NCI-H2107 treated with DMSO at 0.1 percent for 48 hours (cell line): ENCODE measurements around the gene AP1M2.

ENCODE experiments used
- DNase-seq: peaks from one replicate; lab custom pipeline; 2025; ENCODE audit not compliant: unreplicated experiment; lab: John Stamatoyannopoulos, UW

The AP1M2 gene

DNA sequence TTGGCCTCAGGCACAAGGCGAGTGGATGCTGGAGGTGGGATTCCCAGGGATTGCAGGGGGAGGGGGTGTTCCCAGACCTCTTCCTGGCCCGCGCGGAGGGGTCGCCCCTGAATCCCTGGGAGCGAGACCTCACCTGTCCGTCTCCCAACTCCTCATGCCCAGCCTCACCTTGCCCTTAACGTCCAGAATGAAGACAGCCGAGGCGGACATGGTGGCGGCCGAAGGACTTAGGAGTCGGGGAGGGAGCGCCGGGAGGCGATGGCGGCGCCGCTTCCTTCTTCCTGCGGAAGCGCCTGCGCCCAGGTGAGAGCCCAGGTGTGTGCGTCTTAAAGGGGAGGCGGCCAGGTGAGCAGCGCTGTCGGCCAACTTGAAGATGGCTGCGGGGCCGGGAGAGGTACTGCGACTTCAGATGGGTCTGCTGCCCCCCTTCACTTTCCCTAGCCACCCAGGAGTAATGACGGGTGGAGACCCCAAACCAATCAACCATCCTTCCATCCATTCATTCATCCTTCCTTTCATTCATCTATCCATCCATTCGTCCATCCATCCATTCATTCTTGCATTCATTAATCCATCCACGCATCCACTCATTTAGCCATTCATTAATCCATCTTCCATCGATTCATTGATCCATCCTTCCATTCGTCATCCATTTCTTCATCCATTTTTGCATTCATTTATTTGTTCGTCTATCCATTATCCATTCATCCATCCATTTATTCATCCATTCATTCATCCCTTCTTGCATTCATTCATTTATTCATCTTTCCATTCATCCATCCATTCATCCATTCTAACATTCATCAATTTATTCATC, at the start of gene AP1M2:
Gene AP1M2, minus strand, starts transcription at position 291 of the 817 bp plus-strand sequence. Its CDS starts 81 bp downstream, at position 210.
- DNase-seq, result no peak

DNA sequence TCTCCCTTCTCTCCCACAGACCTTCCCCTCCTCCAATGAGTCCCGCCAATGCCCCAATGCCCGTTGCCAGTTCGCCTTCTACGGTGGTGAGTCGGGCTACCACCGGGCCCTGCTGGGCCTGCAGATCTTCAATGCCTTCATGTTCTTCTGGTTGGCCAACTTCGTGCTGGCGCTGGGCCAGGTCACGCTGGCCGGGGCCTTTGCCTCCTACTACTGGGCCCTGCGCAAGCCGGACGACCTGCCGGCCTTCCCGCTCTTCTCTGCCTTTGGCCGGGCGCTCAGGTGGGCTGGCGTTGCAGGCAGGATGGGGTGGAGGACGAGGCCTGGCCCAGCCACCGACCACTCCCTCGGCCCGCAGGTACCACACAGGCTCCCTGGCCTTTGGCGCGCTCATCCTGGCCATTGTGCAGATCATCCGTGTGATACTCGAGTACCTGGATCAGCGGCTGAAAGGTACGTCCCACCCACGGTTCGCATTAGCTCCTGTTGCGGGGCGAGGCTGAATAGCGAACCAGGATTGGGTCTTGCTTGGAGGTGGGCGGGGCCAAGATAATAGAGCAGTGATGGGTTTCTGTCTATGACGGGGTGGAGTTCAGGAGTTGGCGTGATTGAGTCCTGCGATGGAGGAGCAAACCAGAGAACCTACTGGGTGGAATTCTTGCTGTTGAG, 49.3 kb upstream of the AP1M2 start:
- DNase-seq, result no peak

DNA sequence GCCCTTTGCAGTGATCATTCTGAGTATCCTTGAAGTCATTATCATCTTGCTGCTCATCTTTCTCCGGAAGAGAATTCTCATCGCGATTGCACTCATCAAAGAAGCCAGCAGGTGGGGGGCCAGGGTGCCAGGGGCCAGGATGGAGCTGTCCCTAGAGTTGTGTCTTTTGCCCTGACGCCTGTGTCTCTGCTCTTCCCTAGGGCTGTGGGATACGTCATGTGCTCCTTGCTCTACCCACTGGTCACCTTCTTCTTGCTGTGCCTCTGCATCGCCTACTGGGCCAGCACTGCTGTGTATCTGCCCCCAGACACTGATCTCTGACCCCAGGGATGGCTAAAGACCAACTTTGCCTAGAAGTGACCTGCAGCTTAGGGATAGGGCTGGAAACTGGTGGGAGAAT, 47.9 kb upstream of the AP1M2 start:
- no peak for DNase-seq

DNA sequence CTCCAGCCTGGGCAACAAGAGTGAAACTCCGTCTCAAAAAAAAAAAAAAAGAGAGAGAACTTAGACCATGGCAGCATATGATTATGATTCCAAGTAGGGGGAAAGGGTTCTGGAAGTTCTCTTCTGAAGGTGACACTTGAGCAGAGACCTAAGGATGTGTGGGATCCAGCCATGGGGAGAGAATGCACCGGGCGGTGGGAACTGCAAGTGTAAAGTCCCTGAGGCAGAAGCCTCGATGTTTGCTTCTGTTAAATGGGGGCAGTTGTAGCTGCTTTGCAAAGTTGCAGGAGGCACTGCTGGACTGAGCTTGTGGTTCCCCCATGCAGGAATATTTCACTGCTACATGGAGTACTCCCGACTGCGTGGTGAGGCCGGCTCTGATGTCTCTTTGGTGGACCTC, 47.3 kb upstream of the AP1M2 start:
- no peak for DNase-seq

DNA sequence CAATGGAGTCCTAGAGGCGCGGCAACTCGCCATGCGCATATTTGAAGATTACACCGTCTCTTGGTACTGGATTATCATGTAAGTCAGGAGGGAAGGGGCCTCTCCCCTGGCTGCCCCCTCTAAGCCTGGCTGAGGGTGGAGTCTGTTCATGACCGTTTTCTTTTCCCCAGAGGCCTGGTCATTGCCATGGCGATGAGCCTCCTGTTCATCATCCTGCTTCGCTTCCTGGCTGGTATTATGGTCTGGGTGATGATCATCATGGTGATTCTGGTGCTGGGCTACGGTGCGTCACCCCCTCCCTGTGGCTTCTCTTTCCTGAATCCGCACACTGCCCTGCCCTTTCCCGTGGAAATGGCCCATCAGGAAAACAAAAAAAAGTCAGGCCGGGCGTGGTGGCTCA, 44.8 kb upstream of the AP1M2 start:
- no peak for DNase-seq

DNA sequence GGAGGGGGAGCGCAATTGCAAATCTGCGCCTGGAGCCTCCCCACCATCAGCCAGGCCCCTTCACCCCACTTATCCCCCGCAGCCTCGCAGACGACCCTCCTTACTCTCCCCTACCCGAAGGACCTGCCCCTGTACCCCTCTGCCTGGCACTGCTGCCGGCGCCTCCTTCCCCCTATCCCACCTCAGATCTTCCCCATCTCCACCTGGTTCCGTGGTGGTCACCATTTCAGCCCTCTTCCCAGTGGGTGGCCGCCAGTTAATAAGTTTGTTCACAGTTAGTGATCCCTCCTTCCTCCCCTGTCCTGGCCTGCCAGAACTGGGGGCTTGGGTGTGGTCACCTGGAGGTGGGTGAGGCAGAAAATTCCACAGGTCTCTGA, 38.6 kb upstream of the AP1M2 start:
- DNase-seq, result no peak

DNA sequence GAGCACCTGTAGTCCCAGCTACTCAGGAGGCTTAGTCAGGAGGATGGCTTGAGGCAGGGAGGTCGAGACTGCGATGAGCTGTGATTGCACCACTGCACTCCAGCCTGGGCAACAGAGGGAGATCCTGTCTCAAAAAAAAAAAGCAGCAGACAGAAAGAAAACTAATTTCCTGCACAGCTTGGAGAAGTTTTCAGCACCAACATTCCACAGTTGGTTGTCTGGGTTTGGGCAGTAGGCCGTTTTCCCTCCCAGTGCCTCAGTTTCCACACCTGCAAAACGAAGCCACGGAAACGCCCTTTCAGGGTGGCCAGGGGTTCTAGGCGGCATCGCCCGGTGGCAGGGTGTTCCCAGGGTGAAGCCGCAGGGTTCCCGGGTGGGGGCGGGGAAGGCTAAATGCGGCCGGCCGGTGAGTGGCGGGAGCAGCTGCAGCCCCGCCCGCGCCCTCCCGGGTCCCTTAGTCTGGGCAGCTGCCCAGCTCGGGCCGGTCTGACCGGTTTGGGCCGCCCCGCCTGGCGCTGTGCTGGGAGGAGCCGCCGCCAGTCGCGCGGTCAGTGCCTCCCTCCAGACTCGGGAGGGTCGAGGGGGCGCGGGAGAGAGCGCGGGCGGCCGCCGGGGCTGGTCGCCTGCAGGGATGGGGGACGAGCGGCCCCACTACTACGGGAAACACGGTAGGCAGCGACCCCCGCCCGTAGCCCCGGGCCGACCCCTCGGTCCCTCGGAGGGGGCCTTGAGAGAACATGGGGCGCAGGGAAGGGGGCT, 38.1 kb upstream of the AP1M2 start, which contains the start of gene SLC44A2:
Gene SLC44A2, plus strand, starts transcription at position 551 of the 759 bp plus-strand sequence. Its CDS starts 81 bp downstream, at position 632.
- no peak for DNase-seq

DNA sequence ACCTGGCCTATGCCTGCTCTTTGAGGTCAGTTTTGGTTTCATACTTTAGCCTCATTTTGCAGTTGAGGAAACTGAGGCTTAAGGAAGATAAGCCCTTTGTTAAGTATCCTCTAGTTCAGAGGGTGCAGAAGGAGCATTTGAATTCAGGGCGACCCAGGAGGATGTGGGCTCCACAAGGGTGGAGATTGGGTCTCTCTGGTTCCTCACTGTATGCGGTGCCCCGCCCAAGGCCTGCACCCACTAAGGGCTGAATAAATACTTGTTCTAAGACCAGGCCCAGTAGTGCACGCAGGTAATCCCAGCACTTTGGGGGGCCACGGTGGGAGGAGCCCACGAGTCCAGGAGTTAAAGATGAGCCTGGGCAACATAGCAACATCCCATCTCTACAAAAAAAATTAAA, 37.5 kb upstream of the AP1M2 start:
- no peak for DNase-seq

DNA sequence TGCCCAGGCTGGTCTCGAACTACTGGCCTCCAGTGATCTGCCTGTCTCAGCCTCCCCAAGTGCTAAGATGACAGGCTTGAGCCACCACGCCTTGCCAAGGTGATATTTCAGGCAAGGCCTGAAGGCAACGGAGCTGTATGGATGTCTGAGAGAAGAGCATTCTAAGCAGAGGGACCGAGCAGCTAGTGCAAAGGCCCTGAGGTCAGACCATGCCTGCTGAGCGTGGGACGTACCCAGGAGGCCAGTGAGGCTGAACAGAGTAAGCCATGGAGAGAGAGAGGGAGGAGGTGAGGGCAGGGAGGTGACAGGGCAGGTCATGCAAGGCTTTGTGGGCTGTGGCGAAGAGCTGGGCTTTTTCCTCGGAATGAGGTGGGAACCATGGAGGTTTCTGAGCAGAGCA, 34.9 kb upstream of the AP1M2 start:
- DNase-seq, result no peak

DNA sequence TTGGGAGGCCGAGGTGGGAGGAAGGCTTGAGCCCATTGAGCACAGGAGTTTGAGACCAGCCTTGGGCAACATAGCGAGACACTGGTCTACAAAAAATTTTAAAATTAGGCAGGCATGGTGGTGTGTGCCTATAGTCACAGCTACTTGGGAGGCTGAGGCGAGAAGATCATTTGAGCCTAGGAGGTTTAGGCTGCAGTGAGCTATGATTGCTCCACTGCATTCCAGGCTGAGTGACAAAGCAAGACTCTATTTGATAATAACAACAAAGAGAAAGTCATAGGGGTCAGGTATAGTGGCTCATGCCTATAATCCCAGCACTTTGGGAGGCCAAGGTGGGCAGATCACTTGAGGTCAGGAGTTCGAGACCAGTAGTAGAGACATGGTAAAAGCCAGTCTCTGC, 33.7 kb upstream of the AP1M2 start:
- no peak for DNase-seq

DNA sequence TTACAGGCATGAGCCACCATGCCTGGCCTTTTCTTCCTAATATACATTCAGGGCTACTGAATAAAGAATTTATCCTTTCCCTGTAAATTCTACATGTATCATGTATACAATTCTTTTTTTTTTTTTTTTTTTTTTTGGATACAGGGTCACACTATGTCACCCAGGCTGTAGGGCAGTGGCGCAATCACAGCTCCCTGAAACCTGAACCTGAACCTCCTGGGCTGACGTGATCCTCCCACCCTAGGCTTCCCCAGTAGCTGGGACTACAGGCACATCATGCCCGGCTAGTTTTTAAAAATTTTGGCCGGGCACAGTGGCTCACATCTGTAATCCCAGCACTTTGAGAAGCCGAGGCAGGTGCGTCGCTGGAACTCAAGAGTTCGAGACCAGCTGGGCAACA, 31.7 kb upstream of the AP1M2 start:
- no peak for DNase-seq

DNA sequence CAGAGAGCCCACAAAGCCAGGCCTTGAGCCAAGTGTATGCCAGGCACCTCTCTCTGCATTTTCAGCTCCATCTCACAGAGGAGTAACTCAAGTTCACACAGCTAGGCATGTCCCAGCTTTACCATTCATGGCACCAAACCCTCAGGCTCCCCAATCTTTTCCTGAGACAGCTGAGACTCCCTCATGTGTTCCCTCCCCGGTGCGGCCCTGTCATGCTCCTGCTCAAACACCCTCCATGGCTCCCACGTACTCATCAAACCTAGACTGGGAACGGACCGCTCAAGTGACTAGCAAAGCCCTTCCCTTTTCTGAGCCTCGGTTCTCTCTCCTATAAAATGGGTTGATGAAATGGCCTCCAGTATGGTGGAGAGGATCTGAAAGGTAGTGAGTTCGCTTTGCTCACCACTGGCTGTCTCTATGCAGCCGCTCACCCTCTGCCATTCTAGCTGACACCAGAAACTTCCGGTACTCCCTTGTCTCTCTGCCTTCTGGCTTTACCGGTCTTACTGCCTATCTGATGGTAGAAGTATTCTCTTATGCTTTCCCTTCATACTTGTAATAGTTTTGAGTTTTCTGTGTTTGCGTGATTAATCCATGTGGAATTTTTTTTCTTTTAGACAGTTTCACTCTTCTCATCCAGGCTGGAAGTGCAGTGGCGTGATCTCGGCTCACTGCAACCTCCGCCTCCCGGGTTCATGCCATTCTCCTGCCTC, 30.5 kb upstream of the AP1M2 start:
- no peak for DNase-seq

DNA sequence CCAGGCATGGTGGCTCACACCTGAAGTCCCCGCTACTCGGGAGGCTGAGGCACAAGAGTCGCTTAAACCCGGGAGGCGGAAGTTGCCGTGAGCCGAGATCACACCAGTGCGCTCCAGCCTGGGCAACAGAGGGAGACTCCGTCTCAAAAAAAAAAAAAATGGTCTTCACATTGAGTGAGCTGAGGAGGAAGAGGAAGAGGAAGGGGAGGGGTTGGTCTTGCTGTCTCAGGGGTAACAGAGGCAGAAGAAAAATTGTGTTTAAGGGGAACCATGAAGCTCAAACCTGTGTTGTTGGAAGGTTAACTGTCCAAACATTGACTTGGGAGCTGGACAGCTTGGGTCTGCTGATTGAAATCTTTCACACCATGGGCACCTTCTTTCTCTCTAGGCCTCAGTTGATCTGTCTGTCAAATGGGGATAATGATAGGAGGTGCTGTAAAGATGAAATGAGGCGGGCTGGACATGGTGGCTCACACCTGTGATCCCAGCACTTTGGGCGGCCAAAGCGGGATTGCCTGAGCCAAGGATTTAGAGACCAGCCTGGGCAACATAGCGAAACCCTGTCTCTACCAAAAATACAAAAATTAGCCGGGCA, 28.4 kb upstream of the AP1M2 start:
- no peak for DNase-seq

DNA sequence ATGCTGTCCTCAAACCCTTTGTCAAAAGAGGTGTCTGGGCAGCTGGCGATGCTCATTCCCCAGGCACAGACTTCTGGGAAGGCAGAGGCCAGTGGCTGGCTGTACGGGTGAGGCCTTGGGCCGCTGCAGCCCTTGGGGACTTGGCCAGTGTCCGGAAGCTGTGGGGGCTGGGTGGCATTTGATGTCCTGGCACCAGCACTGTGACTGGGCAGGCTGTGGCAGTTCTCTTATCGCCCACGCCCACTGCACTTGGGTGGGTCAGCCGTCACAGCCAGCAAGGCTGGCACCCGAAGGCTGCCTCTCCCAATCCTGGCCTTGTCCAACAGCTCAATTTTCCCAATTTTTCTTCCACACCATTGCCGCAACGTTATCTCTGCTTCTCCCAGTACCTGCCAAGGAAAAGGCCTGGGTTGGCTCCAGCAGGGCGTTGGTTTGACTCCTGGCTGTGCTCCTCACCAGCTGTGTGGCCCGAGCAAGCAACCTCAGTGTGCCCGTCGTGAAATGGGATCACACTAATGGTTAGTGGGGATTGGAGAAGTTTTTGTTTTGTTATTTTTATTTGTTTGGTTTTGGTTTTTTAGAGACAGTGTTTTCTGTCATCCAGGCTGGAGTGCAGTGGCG, 25.5 kb upstream of the AP1M2 start:
- DNase-seq, result no peak

DNA sequence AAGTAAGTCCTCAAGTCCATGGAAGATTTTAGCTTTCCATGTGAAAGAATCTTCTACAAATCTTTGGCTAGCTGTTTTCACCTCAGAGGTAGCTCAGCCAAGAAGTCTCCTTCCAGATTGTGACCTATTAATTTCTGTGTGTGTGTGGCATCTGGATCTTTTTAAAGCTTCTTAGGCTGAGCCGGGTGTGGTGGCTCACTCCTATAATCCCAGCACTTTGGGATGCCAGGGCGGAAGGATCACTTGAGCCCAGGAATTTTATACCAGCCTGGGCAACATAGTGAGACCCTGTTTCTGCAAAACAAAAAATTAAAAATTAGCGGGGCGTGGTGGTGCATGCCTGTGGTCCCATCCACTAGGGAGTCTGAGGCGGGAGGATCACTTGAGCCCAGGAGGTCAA, 24.8 kb upstream of the AP1M2 start:
- DNase-seq, result no peak

DNA sequence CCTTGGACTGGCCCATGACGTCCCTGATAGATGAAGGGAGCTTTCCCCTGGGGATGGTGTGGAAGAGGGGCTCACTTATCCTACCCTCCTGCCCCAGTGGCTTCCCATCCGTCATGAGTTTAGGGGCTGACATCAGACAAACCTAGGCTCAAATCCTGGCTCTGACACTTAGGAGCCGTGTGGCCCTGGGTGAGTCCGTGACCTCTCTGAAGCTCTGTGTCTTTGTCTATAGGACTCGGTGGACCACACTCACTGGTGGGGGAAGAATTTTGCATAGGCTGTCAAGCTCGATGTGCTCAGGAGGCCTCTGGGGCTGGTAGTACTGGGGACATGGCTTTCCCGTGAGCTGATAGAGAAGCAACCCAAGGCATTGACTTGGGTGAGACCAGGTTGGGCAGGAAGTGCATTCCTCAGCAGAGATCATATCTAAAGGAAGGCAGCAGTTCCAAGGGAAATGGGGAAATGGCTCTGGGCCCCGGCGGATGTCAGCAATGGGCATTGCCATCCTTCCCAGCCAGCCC, 17.4 kb upstream of the AP1M2 start:
- no peak for DNase-seq

DNA sequence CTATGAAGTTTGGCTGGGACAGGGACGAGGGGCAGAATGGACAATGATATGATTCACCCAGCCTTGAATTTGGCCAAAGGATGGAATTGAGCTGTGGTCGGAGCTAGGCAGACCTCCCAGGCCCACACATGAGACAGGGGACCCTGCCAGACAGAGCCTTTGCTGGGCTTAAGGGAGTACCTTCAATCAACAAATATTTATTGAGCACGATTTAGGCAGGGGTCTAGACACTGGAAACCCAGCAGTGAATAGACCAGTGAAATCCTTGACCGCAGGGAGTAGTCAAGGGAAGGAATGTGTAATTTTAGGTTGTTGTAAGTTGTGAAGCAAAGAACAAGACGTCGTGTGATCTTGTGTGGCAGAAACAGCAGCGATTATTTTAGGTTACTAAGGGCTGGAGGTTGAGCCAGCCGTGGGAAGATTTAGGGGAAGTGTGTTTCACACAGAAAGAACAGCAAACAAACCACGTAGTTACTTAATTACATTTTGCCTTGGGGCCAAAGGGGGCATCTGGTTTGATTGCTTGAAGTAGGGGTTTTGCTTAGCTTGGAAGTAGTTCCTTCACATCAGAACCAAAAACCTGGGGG, 16.9 kb upstream of the AP1M2 start:
- DNase-seq, result no peak

DNA sequence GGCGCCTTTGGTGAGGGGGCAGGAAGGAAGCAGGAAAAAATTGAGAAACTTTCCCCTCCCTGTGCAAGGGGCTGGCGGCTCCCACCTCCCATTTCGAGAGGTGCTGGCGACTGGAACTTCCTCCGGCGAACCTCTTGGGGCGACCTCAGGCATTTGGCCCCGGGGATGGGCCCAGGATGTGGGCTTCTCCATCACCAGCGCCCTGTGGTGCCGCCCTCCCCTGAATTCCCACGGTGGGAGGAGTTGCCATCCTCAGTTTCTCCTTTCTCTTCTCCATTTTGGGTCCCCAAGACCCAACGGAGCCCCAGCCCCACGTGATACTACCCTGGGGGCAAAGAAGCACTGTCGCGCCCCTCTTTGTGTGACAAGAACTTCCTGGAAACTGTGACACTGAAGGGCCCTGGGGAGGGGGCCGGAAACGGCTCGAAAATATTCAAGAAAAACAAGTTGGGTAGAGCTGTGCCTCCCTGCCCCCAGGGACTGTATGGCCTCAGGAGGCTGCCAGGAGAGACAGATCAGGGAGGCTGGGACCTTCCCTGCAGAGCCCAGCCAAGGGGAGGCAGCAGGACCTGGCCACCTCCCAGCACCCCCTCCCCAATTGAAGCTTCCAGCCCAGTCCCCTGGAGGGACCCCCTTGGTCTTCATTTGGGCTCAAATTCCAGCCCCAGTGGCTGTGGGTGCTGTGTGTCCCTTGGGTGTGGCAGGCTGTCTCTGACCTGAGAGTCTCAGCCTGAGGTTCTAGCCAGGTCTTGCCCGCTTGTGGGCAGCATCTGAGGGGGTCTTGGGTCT, 16.2 kb upstream of the AP1M2 start:
- DNase-seq, result no peak
